LNCAP (cell line): ENCODE results near the gene KIF6.

Experiments
- CTCF ChIP-seq: fragments of 450-650 bp; IDR thresholded peaks from 2 replicates; pipeline ENCODE4 v1.5.1; 2017; ENCODE audit warnings: mild to moderate bottlenecking

KIF6 gene

GRCh38 chr6:39666706-39667489, 58.3 kb downstream of the KIF6 start:
- TF ChIP-seq CTCF, result no peak

GRCh38 chr6:39665861-39666260, 59.3 kb downstream of the KIF6 start:
- TF ChIP-seq CTCF, result no peak

GRCh38 chr6:39664173-39664572, 61.0 kb downstream of the KIF6 start:
- no peak for TF ChIP-seq CTCF

- no peak for TF ChIP-seq CTCF
Measured at GRCh38 chr6:39657355-39658135, 67.7 kb downstream of the KIF6 start.

GRCh38 chr6:39654121-39654520, 71.1 kb downstream of the KIF6 start:
- no peak for TF ChIP-seq CTCF

- no peak for TF ChIP-seq CTCF
Measured at GRCh38 chr6:39653612-39654011, 71.6 kb downstream of the KIF6 start.

GRCh38 chr6:39649996-39650395, 75.2 kb downstream of the KIF6 start:
- no peak for TF ChIP-seq CTCF
